HG02885 (cell line): ENCODE data around the gene CISD3.
"Not testable (repeated sequence)": the region's sequence is repeated elsewhere in the genome, so short reads cannot be mapped to it uniquely, and the experiment has no call there.

Experiments
- ATAC-seq: cut with Tn5 transposase; IDR thresholded peaks from one replicate; pipeline ENCODE4 v1.9.1; 2021; ENCODE audit warnings: mild to moderate bottlenecking; ENCODE audit not compliant: unreplicated experiment, poor library complexity

CISD3 gene

GRCh38 chr17:38725066-38725465 is 5.1 kb upstream of the CISD3 start:
- ATAC-seq: no peak

- not testable (repeated sequence) for ATAC-seq
Observed at GRCh38 chr17:38726145-38726544, 4.0 kb upstream of the CISD3 start.

- no peak for ATAC-seq
Observed at GRCh38 chr17:38727736-38728135, 2.4 kb upstream of the CISD3 start.

GRCh38 chr17:38728290-38728831 is 1.8 kb upstream of the CISD3 start:
- no peak for ATAC-seq

GRCh38 chr17:38729368-38729885 is 714 bp upstream of the CISD3 start:
- no peak for ATAC-seq

GRCh38 chr17:38730526-38731379 is 612 bp downstream of the CISD3 start:
- no peak for ATAC-seq

GRCh38 chr17:38731526-38732294 is 1.6 kb downstream of the CISD3 start:
- no peak for ATAC-seq

- ATAC-seq: no peak
Observed at GRCh38 chr17:38732376-38733281, 2.5 kb downstream of the CISD3 start.

GRCh38 chr17:38733282-38733981 is 3.3 kb downstream of the CISD3 start:
- ATAC-seq: no peak

GRCh38 chr17:38733982-38734973 is 4.1 kb downstream of the CISD3 start:
- no peak for ATAC-seq

GRCh38 chr17:38735161-38735997 is 5.2 kb downstream of the CISD3 start:
- ATAC-seq: no peak

- ATAC-seq: no peak
Observed at GRCh38 chr17:38738007-38738662, 8.0 kb downstream of the CISD3 start.

- no peak for ATAC-seq
Observed at GRCh38 chr17:38738686-38739085, 8.5 kb downstream of the CISD3 start.

- no peak for ATAC-seq
Observed at GRCh38 chr17:38739305-38739704, 9.2 kb downstream of the CISD3 start.

- ATAC-seq: no peak
Observed at GRCh38 chr17:38740044-38740443, 9.9 kb downstream of the CISD3 start.

GRCh38 chr17:38740806-38741205 is 10.7 kb downstream of the CISD3 start:
- ATAC-seq: no peak

GRCh38 chr17:38741461-38741860 is 11.3 kb downstream of the CISD3 start:
- no peak for ATAC-seq
